Gastrocnemius medialis (tissue), 4 donors: Measurements from ENCODE around the gene NR3C2.

Source experiments
- CTCF ChIP-seq, 5 experiments: fragments of 450-650 bp in 3 of 5; fragments of 200-600 bp in 2 of 5; sonication (generic) in 2 of 5; IDR thresholded peaks in 4 of 5; conservative IDR thresholded peaks in 1 of 5; 1 replicate in 4 of 5; 2 replicates in 1 of 5; pipeline ENCODE4 v1.5.1; 2016 to 2019; ENCODE audit warnings: antibody characterized with exemption in 5 of 5, mild to moderate bottlenecking in 3 of 5, moderate library complexity in 3 of 5
- POLR2A ChIP-seq, 2 donors: fragments of 450-650 bp; IDR thresholded peaks; one replicate each; pipeline ENCODE4 v1.6.1; 2017; ENCODE audit warnings: antibody characterized with exemption in 2 of 2, mild to moderate bottlenecking in 2 of 2, moderate library complexity in 2 of 2

GRCh38 chr4:148061141-148061481 is 381.1 kb downstream of the NR3C2 start:
- no peak for TF ChIP-seq CTCF (IDR thresholded peaks at IDR 0.05 in 4 of 5, conservative IDR thresholded peaks at IDR 0.05 in 1 of 5)
- no peak for TF ChIP-seq POLR2A (IDR thresholded peaks at IDR 0.05)
